Measurements from ENCODE around the gene KHDC3L.

KHDC3L gene, protein sequence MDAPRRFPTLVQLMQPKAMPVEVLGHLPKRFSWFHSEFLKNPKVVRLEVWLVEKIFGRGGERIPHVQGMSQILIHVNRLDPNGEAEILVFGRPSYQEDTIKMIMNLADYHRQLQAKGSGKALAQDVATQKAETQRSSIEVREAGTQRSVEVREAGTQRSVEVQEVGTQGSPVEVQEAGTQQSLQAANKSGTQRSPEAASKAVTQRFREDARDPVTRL

GRCh38 chr6:73362358-73362757 lies at the start of gene KHDC3L:
Gene KHDC3L, plus strand, starts transcription at chr6:73362658. Its CDS starts 72 bp downstream, at chr6:73362730.
- no peak for DNase-seq

DNA sequence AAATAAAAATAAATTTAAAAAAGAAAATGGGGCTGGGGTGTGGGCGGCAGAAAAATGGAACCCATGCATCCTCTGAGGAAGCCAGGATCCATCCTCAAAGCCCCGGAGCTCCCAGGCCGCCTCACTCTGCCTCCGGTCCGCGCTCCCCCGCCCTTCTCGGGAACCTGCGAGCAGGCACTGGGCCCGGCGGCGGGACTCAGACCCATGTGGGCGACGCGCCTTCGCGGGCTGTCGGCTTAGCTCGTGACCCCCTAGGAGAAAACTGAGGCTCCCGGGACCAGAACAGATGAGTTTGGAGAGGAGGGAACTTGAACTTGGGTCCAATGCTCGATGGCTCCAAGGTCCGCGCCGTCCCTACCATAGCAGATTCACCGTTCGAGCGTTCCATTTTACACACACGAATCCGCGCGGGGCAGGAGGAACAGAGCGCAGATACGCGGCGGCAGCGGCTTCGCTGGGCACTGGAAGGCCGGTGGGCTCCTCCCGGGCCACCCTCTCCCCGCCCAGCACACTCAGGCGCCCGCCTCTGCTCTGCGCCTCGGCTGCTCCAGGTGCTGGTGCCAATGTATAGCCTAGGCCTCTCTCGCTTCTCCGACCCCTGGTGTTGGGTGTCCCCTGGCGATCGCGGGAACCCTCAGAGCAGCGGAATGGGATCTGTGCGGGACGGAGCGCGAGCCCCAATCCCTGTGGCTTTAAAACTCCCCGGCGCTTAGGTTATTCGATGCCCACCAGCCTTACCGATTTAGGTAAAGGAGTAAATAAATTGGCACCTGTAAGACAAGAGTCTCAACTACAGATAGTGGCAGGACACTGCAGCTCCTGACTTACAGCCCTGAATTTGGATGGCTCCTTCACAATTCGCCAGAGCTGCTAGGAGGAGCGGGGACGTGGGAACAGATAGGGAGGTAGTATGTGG lies 47.6 kb upstream of the KHDC3L start:
- no peak for DNase-seq

GRCh38 chr6:73323323-73323722 lies 39.1 kb upstream of the KHDC3L start:
- no peak for DNase-seq

DNA sequence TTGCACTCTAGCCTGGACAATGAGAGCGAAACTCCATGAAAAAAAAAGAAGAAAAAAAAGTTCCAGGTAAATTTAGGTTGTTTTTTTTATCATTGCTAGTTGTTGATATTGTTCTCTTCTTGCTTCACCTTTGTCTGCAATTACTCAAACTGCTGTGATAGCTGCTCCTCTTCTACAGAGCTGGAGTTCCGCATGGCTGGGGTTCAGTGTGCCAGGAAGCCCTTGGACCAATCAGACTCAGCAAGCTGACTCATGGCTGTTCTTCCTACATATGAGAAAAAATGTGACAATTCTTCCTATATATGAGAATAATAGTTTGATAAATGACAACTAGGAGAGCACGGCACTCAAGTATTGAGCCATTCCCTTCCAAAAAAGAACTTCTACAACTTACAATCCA lies 36.8 kb upstream of the KHDC3L start:
- DNase-seq: no peak

DNA sequence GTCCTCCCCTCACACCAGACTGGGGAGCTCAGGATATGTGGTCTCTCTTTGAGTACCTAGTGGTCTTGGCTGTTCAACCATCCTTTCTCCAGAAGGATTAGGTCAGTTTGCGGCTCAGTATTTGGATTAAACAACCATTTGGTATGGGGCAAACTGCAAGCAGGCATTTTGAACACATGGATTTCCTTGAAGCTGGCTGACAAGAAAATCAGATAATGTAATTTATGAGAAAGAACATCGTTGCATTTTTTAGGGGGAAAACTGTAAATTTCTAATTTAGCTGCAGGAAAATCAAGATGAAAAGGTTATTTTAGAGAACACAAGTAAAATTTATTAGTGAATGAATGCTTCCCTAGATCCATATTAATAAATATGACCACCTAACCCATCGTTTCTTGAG lies 33.7 kb upstream of the KHDC3L start:
- no peak for DNase-seq

- DNase-seq: no peak
Measured at GRCh38 chr6:73329201-73329600, 33.3 kb upstream of the KHDC3L start.

- DNase-seq: no peak
Measured at GRCh38 chr6:73339340-73339739, 23.1 kb upstream of the KHDC3L start.

DNA sequence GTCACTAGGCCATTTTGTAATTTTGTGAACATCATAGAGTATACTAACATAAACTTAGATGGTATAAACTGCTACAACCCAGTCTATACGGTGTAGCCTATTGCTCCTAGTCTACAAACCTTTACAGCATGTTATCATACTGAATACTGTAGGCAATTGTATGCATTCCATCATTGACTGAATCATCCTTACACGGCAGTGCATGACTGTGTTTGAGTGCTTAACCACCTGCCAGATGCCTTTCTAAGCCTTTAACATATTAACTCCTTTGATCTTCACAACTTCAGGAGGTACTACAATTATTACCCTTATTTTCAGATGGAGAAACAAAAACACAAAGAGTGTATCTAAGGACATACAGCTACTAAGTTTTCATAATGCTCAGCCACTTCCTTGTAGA lies 22.4 kb upstream of the KHDC3L start:
- no peak for DNase-seq

DNA sequence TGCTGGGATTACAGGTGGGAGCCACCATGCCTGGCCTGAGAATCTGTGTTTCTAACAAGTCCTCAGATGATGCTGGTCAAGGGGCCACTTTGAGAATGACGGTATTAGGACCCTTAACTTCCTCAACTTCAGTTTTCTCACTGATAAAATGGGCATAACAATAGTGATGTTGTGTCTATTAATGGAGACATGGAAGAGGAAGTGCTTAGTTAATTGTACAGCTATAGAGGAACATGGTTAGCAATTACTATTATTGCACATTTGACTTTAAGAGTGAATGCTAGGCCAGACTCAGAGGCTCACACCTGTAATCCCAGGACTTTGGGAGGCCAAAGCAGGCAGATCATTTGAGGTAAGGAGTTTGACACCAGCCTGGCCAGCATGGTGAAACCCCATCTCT lies 21.1 kb upstream of the KHDC3L start:
- DNase-seq: no peak

GRCh38 chr6:73342174-73342573 lies 20.3 kb upstream of the KHDC3L start:
- DNase-seq: no peak

GRCh38 chr6:73343164-73343563 lies 19.3 kb upstream of the KHDC3L start:
- no peak for DNase-seq

DNA sequence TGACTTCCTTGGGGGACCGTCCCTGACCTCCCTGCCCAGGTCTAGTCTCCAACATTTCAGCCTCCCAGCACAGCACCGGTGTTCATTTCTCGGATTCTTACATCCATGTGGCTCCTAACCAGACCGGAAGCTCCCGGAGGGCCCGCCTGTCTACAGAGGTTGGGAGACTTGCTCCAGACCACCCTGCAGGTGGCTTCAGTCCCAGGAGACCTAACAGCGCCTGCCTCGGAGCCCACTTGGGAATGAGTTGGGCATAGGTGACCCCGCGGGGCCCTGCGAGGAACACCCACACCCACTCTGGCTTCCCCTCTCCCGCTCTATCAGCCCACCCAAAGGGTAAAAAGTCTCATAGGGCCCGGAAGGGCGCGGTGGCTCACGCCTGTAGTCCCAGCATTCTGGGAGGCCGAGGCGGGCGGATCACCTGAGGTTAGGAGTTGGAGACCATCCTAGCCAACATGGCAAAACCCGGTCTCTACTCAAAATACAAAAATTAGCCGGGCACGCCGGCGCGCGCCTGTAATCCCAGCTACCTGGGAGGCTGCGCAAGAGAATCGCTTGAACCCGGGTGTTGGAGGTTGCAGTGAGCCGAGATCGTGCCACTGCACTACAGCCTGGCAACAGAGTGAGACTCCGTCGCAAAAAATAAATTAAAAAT lies 13.8 kb upstream of the KHDC3L start:
- no peak for DNase-seq

DNA sequence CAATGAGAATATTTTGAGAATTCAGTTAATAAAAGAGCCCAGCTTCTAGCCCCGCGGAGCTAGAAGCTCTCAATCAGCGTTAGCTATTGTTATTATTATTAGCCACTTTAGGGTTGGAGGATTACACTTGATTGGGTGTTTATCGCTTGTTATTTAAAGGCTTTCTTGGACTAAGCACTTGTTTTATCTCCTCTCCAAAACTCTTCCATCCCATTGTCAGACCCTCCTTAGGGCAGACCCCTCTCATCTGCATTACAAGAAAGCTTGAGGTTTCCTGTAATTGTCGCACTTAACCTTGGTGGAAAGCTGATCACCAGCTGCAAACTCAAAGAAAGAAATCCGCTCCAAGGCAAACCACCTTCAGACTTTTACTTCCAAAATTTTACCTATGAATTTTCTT lies 13.1 kb upstream of the KHDC3L start:
- DNase-seq: no peak

GRCh38 chr6:73353636-73354593 lies 8.5 kb upstream of the KHDC3L start, which contains the start of gene DPPA5:
Gene DPPA5, minus strand, starts transcription at chr6:73354276. Its CDS starts 51 bp downstream, at chr6:73354225.
- DNase-seq: no peak

GRCh38 chr6:73362869-73363536 lies 545 bp downstream of the KHDC3L start:
- DNase-seq: no peak

DNA sequence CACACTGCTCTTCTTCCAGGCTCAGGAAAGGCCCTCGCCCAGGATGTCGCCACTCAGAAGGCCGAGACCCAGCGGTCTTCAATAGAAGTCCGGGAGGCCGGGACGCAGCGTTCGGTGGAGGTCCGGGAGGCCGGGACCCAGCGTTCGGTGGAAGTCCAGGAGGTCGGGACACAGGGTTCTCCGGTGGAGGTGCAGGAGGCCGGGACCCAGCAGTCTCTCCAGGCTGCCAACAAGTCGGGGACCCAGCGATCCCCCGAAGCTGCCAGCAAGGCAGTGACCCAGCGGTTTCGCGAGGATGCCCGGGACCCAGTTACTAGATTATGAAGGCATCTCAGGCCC lies 1.0 kb downstream of the KHDC3L start:
- no peak for DNase-seq

DNA sequence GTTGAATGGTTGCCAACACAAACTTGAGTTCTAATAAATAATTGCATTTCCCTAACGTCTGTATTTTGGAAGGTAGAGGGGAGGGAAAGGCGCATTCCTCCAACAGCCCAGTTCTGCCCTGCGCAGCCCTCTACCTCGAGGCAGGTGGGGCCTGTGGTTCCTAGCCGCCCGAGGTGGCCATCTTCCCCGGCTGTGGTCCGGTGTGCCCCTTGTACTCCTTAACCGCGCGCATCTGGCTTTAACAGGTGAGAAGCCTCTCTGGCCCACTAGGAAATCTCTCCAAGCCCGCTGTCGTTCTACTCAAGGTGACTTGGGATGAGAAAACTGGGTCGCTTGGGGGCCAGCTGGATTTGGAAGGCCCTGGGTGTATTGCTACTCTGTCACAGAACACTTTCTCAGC lies 1.7 kb downstream of the KHDC3L start:
- no peak for DNase-seq

- no peak for DNase-seq
Measured at GRCh38 chr6:73364549-73364948, 2.1 kb downstream of the KHDC3L start.

- DNase-seq: no peak
Measured at GRCh38 chr6:73367761-73368355, 5.4 kb downstream of the KHDC3L start.

DNA sequence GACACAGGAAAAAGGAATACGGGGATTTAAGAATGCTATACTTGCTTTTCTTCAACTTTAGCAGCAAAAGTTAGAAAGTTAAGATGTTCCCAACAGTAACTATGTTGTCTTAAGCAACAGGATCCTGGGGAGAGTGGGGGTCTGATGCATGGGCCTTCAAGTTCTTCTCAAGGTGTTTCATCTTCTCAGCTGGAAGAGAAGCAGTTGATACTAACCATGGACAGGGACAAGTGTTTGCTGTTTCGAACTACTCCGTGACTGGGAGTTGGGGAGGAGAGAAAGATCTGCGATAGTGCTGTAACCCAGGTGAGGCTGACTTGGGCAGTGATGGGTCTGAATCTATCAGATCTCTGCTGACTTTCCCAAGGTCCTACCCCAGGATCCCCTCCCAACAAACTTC lies 6.2 kb downstream of the KHDC3L start:
- DNase-seq: no peak

GRCh38 chr6:73369157-73369556 lies 6.7 kb downstream of the KHDC3L start:
- DNase-seq: no peak

DNA sequence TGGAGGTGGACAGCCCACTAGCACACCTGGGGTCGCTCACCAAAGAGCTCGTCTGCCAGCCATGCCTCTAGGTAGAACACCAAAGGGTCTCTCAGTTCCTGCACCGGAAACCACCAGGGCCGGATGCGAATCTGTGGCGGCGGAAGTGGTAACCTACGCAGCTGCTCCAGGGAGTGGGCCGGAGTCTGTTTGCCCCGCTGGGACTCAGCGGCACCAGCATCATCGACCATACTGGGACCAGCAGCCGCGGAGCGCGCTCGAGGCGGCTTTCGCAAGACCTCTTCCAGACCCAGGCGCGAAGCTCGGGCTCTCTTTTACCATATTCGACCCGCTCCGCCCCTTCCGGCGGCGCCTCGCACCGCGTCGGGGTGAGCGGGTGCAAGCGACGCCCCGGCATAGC lies 7.1 kb downstream of the KHDC3L start, which contains the start of gene OOEP:
TSS of gene OOEP (minus strand) at position 335 of the 400 bp plus-strand sequence. CDS start at position 230, 105 bp downstream.
- DNase-seq: no peak

All from activated T-cell treated with anti-CD3 and anti-CD28 coated beads, Interleukin-2, amount 50 U/mL, for 1 hour (primary cell).